A673 (cell line): ENCODE results near the gene KIRREL3. TPM values are rescaled to one million over a fixed set of nuclear protein-coding genes. Genes with fewer than 3 reads are reported as not detected.

Experiments used
- BruUV-seq: library from RNA; stranded (reverse); fragments of 400-500 nt; replicated peaks from 2 replicates; lab custom pipeline; 2021; lab: Mats Ljungman, UMichigan
- CTCF ChIA-PET: fragments of 300-600 bp; sonication (Branson Sonifier 250); formaldehyde crosslinking; loops from one replicate; lab custom pipeline; 2022; ENCODE audit warnings: antibody characterized with exemption; lab: Charles Lee
- POLR2A ChIA-PET: fragments of 300-600 bp; sonication (Branson Sonifier 250); formaldehyde crosslinking; loops from one replicate; lab custom pipeline; 2022; ENCODE audit warnings: antibody characterized with exemption; ENCODE audit not compliant: low non-redundant PET; lab: Charles Lee
- DNase-seq: peaks from one replicate; pipeline ENCODE4 v3.0.0-alpha.2; 2015; ENCODE audit warnings: low spot score
- H3K27ac ChIP-seq: fragments of 200-600 bp; sonication (generic); 2 replicates; pipeline ENCODE4 v1.5.1; 2016; ENCODE audit warnings: mixed run types, low read depth, mild to moderate bottlenecking, mixed read lengths, antibody characterized with exemption, low read length; ENCODE audit not compliant: poor library complexity, severe bottlenecking
- H3K27me3 ChIP-seq: fragments of 200-600 bp; sonication (generic); replicated peaks from 2 replicates; pipeline ENCODE4 v1.6.1; 2017; ENCODE audit warnings: mixed run types, low read depth, mild to moderate bottlenecking, mixed read lengths, antibody characterized with exemption, low read length; ENCODE audit not compliant: insufficient read depth, poor library complexity
- H3K36me3 ChIP-seq: fragments of 200-600 bp; sonication (generic); 2 replicates; pipeline ENCODE4 v1.6.1; 2016; ENCODE audit warnings: mixed run types, mild to moderate bottlenecking, mixed read lengths, antibody characterized with exemption, low read length; ENCODE audit not compliant: insufficient read depth, poor library complexity, severe bottlenecking
- H3K4me1 ChIP-seq: fragments of 200-600 bp; sonication (generic); 2 replicates; pipeline ENCODE4 v1.6.1; 2017; ENCODE audit warnings: mixed run types, mild to moderate bottlenecking, mixed read lengths, antibody characterized with exemption, low read length; ENCODE audit not compliant: insufficient read depth, poor library complexity, severe bottlenecking
- H3K4me3 ChIP-seq: fragments of 200-600 bp; sonication (generic); 2 replicates; pipeline ENCODE4 v1.5.1; 2016; ENCODE audit warnings: low read depth, mixed run types, mild to moderate bottlenecking, mixed read lengths, low read length; ENCODE audit not compliant: poor library complexity, severe bottlenecking
- H3K9me3 ChIP-seq: fragments of 200-600 bp; sonication (generic); 2 replicates; pipeline ENCODE4 v1.6.1; 2016; ENCODE audit warnings: mixed run types, low read depth, mild to moderate bottlenecking, mixed read lengths, antibody characterized with exemption, low read length; ENCODE audit not compliant: poor library complexity, severe bottlenecking
- CTCF ChIP-seq: fragments of 300-800, 200-600 bp; sonication (generic); conservative IDR thresholded peaks from 2 replicates; pipeline ENCODE4 v1.5.1; 2017; ENCODE audit warnings: low read depth, mild to moderate bottlenecking, antibody characterized with exemption, low read length, moderate library complexity, mixed read lengths
- EZH2 ChIP-seq: fragments of 200-600 bp; sonication (generic); IDR thresholded peaks from 2 replicates; pipeline ENCODE4 v1.6.1; 2017; ENCODE audit warnings: borderline replicate concordance, low read depth, mild to moderate bottlenecking, mixed read lengths, antibody characterized with exemption, low read length; ENCODE audit not compliant: poor library complexity, severe bottlenecking
- intact Hi-C: fragments of 100-400 bp; cut with micrococcal nuclease; formaldehyde crosslinking; loops from one replicate; pipeline ENCODE4 v1.10.0; 2022; ENCODE audit not compliant: unreplicated experiment
- total RNA-seq: library from RNA; stranded (reverse); gene quantifications from 2 replicates; pipeline ENCODE4 v1.2.3, GENCODE V29; 2021

Gene KIRREL3
- total RNA-seq, 1 experiment from 2014 or later: not detected

- BruUV-seq: no TSS peak
- no peaks in the 10 kb centered on the region for H3K27me3 ChIP-seq
- H3K27ac ChIP-seq: no peak overlapping the region
- H3K4me3 ChIP-seq: no peak overlapping the region
- H3K4me1 ChIP-seq: peaks cover 8% of the 10 kb centered on the region
- TF ChIP-seq EZH2: no peak
- no peak for TF ChIP-seq CTCF
- no peaks in the 10 kb centered on the region for H3K9me3 ChIP-seq
- no peak for DNase-seq
- ChIA-PET CTCF (no interaction called here), POLR2A (no interaction called here)
- no peaks in the 10 kb centered on the region for H3K36me3 ChIP-seq
- intact Hi-C loops: no loop called here
Observed at GRCh38 chr11:126598344-126599216, 402.0 kb downstream of the KIRREL3 start.

- DNase-seq: no peak
- Histone ChIP-seq H3K9me3 (no peaks in the 10 kb centered on the region), H3K4me1 (peaks cover 8% of the 10 kb centered on the region), H3K27me3 (no peaks in the 10 kb centered on the region), H3K36me3 (no peaks in the 10 kb centered on the region), H3K4me3 (no peak overlapping the region), H3K27ac (no peak overlapping the region)
- no TSS peak for BruUV-seq
- POLR2A ChIA-PET: no interaction called here
- TF ChIP-seq CTCF (no peak), EZH2 (no peak)
- intact Hi-C loops: no loop called here
- CTCF ChIA-PET: no interaction called here
Observed at GRCh38 chr11:126597041-126597440, 403.5 kb downstream of the KIRREL3 start.

GRCh38 chr11:126596474-126596873, 404.1 kb downstream of the KIRREL3 start:
- Histone ChIP-seq H3K9me3 (no peaks in the 10 kb centered on the region), H3K27me3 (no peaks in the 10 kb centered on the region), H3K4me1 (peaks cover 8% of the 10 kb centered on the region), H3K27ac (no peak overlapping the region), H3K4me3 (no peak overlapping the region), H3K36me3 (no peaks in the 10 kb centered on the region)
- no peak for TF ChIP-seq CTCF
- TF ChIP-seq EZH2: no peak
- no peak for DNase-seq
- CTCF ChIA-PET: no interaction called here
- no TSS peak for BruUV-seq
- intact Hi-C loops: no loop called here
- POLR2A ChIA-PET: no interaction called here
